Measurements from ENCODE around the gene PURA.

- TF ChIP-seq CTCF (conservative IDR thresholded peaks at IDR 0.05; ENCODE audit: low read depth, low read length), result peak; percentile 33
- TF ChIP-seq EZH2 (IDR thresholded peaks at IDR 0.05; ENCODE audit: borderline replicate concordance, low read depth, low read length, poor library complexity, severe bottlenecking), result no peak
Measured at GRCh38 chr5:140113699-140114263, at the start of gene PURA.

Data from A673 (cell line).